Vein endothelial cell (primary cell): Measurements from ENCODE around the gene PROB1. TPM values are rescaled to one million over a fixed set of nuclear protein-coding genes. Genes with fewer than 3 reads are reported as not detected.

Experiments used
- total RNA-seq: library from RNA; depleted of rRNA; stranded (reverse); fragments of >200 nt; gene quantifications from 2 replicates; pipeline ENCODE4 v1.2.3, GENCODE V29; 2012

The PROB1 gene
- 4.6 and 7.2 TPM in 2 replicates for total RNA-seq

GRCh38 chr5:139394654-139395566, at the start of gene PROB1:
Gene PROB1 (minus strand): TSS chr5:139395104. CDS start chr5:139395081, 23 bp downstream.

GRCh38 chr5:139439013-139439903, 44.4 kb upstream of the PROB1 start, which contains the start of gene DNAJC18:
Gene DNAJC18 (minus strand): TSS chr5:139439525. CDS start chr5:139439445, 80 bp downstream.

GRCh38 chr5:139403787-139404483, 9.0 kb upstream of the PROB1 start, which contains the start of gene SPATA24:
Gene SPATA24 (minus strand): TSS chr5:139404089. CDS start chr5:139404060, 29 bp downstream.

GRCh38 chr5:139389701-139390638, 4.9 kb downstream of the PROB1 start, which contains the start of gene MZB1:
Gene MZB1 (minus strand): TSS chr5:139389913. CDS start chr5:139389856, 57 bp downstream.

GRCh38 chr5:139383275-139383992, 11.5 kb downstream of the PROB1 start, which contains the start of gene SLC23A1:
Gene SLC23A1 (minus strand): TSS chr5:139383297. CDS start chr5:139383253, 44 bp downstream.

GRCh38 chr5:139341689-139342422, 53.0 kb downstream of the PROB1 start, which contains the start of gene PAIP2:
Gene PAIP2 (plus strand): TSS chr5:139341854. CDS start chr5:139363785, 21,931 bp downstream.

Other genes with a start within 250 kb of the PROB1 start
- gene SIL1, start 196.7 kb downstream of the PROB1 start, total RNA-seq: 29.2 and 32.3 TPM in 2 replicates
- gene MATR3, start 101.4 kb downstream of the PROB1 start, total RNA-seq: 208 and 306 TPM in 2 replicates
- gene PAIP2, start 53.2 kb downstream of the PROB1 start, total RNA-seq: 56.7 and 67.0 TPM in 2 replicates
- gene SLC23A1, start 11.8 kb downstream of the PROB1 start, total RNA-seq: not detected in 2 replicates
- gene MZB1, start 5.2 kb downstream of the PROB1 start, total RNA-seq: 0.19 TPM in 1 of 2 replicates, not detected in the other
- gene SPATA24, start 9.0 kb upstream of the PROB1 start, total RNA-seq: 4.1 and 6.2 TPM in 2 replicates
- gene DNAJC18, start 44.4 kb upstream of the PROB1 start, total RNA-seq: 8.7 and 13.7 TPM in 2 replicates
- gene ECSCR, start 67.6 kb upstream of the PROB1 start, total RNA-seq: 329 and 359 TPM in 2 replicates
- not detected in 2 replicates for gene SMIM33, start 75.9 kb upstream of the PROB1 start, total RNA-seq
- gene STING1, start 87.7 kb upstream of the PROB1 start, total RNA-seq: 56.9 and 67.3 TPM in 2 replicates
- gene UBE2D2, start 166.2 kb upstream of the PROB1 start, total RNA-seq: 76.8 and 92.5 TPM in 2 replicates